GM18909 (cell line): ENCODE measurements around the gene DENND1C.

Experiments
- ATAC-seq: cut with Tn5 transposase; IDR thresholded peaks from one replicate; pipeline ENCODE4 v1.9.1; 2021; ENCODE audit warnings: mild to moderate bottlenecking; ENCODE audit not compliant: unreplicated experiment, poor library complexity

DENND1C gene

GRCh38 chr19:6427131-6427530 is 54.5 kb downstream of the DENND1C start:
- no peak for ATAC-seq

- no peak for ATAC-seq
Observed at GRCh38 chr19:6425732-6426620, 55.6 kb downstream of the DENND1C start.

- peak; percentile 88 for ATAC-seq
Observed at GRCh38 chr19:6424939-6425731, 56.5 kb downstream of the DENND1C start.

DNA sequence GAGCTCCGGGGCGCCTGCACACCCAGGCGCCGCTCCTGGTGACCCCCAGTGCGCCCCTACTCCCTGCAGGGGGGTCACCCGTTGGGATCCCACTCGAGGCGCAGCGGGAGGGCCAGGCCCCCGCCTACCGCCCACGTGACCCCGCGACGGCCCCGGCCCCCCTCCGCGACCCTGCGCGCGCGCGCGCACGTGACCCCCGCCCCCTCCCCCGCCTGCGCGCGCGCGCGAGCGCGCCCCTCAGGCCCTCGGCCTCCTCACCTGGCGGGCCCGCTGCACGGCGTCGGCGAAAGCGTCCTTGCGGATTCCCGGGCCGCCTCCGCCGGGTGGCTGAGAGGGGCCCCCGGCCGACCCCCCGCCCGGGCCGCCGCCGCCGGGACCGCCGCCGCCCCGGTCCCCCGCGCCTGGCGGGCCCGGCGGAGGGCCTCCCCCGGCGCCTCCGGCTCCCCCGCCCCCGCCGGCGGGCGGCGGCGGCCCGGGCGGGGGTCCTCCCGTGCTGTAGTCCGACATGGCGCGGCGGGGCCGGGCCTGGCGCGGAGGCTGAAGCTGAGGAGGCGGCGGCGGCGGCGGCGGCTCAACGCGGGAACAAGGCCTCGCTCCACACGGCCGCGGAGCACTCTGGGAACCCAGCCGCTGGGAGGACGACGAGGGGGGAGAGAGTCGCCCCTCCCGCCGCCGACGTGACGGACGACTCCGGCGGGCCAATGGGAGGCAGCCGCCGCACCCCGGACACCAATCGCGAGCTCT is 57.2 kb downstream of the DENND1C start, which contains the start of gene KHSRP:
Gene KHSRP, minus strand, starts transcription at position 617 of the 744 bp plus-strand sequence. Its CDS starts 110 bp downstream, at position 507.
- no peak for ATAC-seq

DNA sequence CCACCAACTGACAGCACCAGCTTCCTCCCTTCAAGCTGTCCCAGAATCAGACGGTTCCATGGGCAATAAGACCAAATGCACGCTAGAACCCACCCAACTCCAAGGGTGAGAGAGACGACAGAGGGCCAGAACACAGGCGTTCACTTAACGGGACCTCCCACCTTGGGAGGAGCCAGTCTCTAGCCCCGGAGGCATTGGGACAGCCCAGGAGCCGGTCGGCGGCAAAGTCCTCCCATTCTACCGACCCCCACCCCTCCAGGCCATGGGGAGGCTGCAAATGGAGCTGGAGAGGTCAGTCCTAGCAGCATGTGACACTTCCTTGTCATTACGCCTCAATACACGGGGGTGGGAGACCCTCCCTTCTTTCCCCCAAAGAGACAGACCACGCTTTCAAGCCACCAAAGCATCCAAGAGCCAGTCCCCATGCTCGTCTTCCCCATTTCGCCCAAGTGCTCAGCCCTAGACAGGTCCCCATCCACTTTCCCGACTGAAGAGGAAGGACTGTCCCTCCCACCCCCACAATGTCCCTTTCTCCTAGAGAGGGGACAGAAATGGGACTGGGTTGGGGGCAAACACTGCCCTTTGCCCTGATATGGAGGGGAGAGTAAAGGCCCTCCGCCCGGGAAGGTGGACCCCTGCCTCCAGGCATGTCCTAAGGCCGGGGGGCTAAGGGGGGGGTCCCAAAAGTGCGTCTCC is 57.9 kb downstream of the DENND1C start:
- ATAC-seq, result no peak

DNA sequence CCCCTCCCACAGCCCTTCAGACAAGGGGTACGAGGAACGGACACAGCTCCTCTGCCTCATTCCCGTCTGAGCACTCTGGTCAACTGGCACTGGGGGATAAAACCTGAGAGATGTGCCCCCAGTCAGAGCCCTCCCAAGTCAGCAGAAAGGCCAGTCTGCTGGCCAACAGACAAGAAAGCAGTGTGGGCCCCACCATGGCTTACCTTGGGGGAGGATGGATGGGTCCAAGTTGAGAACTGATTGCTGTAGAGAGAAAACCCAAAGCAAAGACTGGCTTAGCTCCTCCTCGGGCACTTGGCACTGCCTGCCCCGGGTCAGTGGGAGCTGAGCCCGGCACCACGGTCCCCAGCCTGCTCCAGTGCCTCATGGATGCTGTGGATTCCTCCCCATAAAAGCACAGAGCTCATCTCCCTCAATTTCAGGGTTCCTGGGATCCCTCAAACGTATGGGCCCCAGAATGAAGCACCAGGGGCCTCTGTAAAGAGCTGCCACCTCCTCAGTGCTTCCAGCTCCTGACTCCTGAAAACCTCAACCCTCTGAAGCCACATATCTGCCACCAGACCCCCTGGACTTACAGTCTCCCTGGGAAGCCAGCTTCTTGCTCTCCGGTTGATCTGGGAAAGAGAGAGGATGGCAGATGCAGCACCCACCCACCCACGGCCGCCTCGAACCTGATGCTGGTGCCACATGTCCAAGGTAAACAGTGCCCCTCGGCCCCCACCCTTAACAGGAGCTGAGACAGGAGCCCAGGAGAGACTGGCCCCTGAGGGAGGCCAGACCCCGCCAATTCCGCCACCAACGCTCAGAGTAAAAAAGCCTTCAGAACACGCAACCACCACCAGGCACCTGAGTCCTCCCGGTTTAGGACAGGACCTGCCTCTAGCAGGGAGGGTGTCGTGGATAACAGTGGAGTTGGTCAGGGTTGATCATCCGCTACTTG is 60.2 kb downstream of the DENND1C start:
- no peak for ATAC-seq

- ATAC-seq, result no peak
Observed at GRCh38 chr19:6418562-6418932, 63.0 kb downstream of the DENND1C start.

GRCh38 chr19:6417713-6418561 is 63.6 kb downstream of the DENND1C start:
- no peak for ATAC-seq
